IMR-90 (cell line): ENCODE data around the gene UNC5A.

Experiments
- CTCF ChIP-seq: conservative IDR thresholded peaks from 2 replicates; pipeline ENCODE4 v1.5.1; 2012; ENCODE audit warnings: mild to moderate bottlenecking, low read depth, low read length, improper control_type of control experiment
- POLR2A ChIP-seq: IDR thresholded peaks from 2 replicates; pipeline ENCODE4 v1.6.1; 2012; ENCODE audit warnings: mild to moderate bottlenecking, low read depth, low read length
- SMC3 ChIP-seq: fragments of 150-350 bp; IDR thresholded peaks from 2 replicates; pipeline ENCODE4 v1.6.1; 2016; ENCODE audit warnings: low read depth, mild to moderate bottlenecking, antibody characterized with exemption, low read length, moderate library complexity

GRCh38 chr5:176793736-176794135 lies 16.6 kb upstream of the UNC5A start:
- no peak for TF ChIP-seq CTCF
- TF ChIP-seq SMC3 = no peak
- TF ChIP-seq POLR2A = no peak
